Measurements from ENCODE around the gene BMAL2. TPM values are rescaled to one million over a fixed set of nuclear protein-coding genes. Genes with fewer than 3 reads are reported as not detected.

Gene BMAL2
- total and polyA plus RNA-seq, 2 experiments from 2014 or later = 5.5 to 18.2 TPM

DNA sequence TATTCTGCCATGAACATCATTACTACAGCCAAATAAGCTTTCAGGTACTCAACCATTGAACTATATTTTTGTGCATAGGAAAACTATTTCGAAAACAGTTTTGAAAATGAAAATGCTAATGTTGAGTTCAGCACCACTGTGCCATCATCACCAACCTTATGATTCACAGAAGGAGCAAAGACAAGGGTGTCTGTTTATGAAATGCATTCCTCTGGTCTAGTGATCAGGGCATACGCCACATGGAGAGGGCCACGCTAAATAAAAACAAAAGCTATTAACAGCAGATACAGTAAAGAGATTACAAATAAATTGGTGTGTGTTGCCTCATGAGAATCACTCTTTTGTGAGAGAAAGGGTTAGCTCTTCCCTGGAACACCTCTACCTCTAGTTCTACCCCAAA is 43.2 kb upstream of the BMAL2 start:
- peaks cover 45% of the 10 kb centered on the region for H3K79me2 ChIP-seq (replicated peaks; ENCODE audit: insufficient read depth)
- H3K9me3 Mint-ChIP-seq = no peaks in the 10 kb centered on the region
- peaks cover 69% of the 10 kb centered on the region for H3K4me1 ChIP-seq (ENCODE audit: insufficient read depth)
- DNase-seq (ENCODE audit: low spot score) (no peak), ATAC-seq (no peak)
- H3K27me3 Mint-ChIP-seq (ENCODE audit: insufficient read depth, low read depth, poor library complexity) = no peaks in the 10 kb centered on the region
- no peaks in the 10 kb centered on the region for H3K27me3 ChIP-seq (ENCODE audit: insufficient read depth)
- no peaks in the 10 kb centered on the region for H4K20me1 ChIP-seq (replicated peaks; ENCODE audit: insufficient read depth)
- no peak overlapping the region for H3K27ac ChIP-seq (ENCODE audit: low read depth)
- no peaks in the 10 kb centered on the region for H3K36me3 ChIP-seq (ENCODE audit: insufficient read depth)
- no peak overlapping the region for H2AFZ ChIP-seq
- H3F3A ChIP-seq (replicated peaks; ENCODE audit: low read depth) = no peaks in the 10 kb centered on the region
- 0 out of 2 replicates have a peak overlapping the region, but pooled peaks have one; percentile 72 for H3K4me2 ChIP-seq
- H3K4me3 Mint-ChIP-seq = no peak overlapping the region
- peaks cover 65% of the 10 kb centered on the region for H3K4me1 Mint-ChIP-seq
- H3K9me2 ChIP-seq (ENCODE audit: insufficient read depth) = no peaks in the 10 kb centered on the region
- no peaks in the 10 kb centered on the region for H3K36me3 Mint-ChIP-seq (ENCODE audit: low read depth)
- no peak overlapping the region for H3K4me3 ChIP-seq
- no peak for TF ChIP-seq EZH2 (IDR thresholded peaks at IDR 0.05; ENCODE audit: low read depth, unreplicated experiment)
- no peak for TF ChIP-seq ZNF114 (CRISPR knock-in tag; IDR thresholded peaks at IDR 0.05)
- TF ChIP-seq JUNB (IDR thresholded peaks at IDR 0.05; ENCODE audit: unreplicated experiment) = no peak
- no peak for TF ChIP-seq ZNF331 (CRISPR knock-in tag; IDR thresholded peaks at IDR 0.05; ENCODE audit: low read depth)
- TF ChIP-seq ZNF462 (CRISPR knock-in tag; IDR thresholded peaks at IDR 0.05) = no peak
- no peak for TF ChIP-seq ETS1 (IDR thresholded peaks at IDR 0.05)
- TF ChIP-seq, protein P1, sequence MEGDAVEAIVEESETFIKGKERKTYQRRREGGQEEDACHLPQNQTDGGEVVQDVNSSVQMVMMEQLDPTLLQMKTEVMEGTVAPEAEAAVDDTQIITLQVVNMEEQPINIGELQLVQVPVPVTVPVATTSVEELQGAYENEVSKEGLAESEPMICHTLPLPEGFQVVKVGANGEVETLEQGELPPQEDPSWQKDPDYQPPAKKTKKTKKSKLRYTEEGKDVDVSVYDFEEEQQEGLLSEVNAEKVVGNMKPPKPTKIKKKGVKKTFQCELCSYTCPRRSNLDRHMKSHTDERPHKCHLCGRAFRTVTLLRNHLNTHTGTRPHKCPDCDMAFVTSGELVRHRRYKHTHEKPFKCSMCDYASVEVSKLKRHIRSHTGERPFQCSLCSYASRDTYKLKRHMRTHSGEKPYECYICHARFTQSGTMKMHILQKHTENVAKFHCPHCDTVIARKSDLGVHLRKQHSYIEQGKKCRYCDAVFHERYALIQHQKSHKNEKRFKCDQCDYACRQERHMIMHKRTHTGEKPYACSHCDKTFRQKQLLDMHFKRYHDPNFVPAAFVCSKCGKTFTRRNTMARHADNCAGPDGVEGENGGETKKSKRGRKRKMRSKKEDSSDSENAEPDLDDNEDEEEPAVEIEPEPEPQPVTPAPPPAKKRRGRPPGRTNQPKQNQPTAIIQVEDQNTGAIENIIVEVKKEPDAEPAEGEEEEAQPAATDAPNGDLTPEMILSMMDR (conservative IDR thresholded peaks at IDR 0.05; ENCODE audit: low read depth in 2 of 2) = no peak
- H3K27ac Mint-ChIP-seq = peak overlapping the region; percentile 27; the same call in 1 of the 2 replicates
